HG02763 (cell line): Measurements from ENCODE around the gene STN1.

Source experiments
- ATAC-seq: cut with Tn5 transposase; IDR thresholded peaks from one replicate; pipeline ENCODE4 v1.9.1; 2021; ENCODE audit warnings: mild to moderate bottlenecking, moderate library complexity; ENCODE audit not compliant: unreplicated experiment

Gene STN1, protein sequence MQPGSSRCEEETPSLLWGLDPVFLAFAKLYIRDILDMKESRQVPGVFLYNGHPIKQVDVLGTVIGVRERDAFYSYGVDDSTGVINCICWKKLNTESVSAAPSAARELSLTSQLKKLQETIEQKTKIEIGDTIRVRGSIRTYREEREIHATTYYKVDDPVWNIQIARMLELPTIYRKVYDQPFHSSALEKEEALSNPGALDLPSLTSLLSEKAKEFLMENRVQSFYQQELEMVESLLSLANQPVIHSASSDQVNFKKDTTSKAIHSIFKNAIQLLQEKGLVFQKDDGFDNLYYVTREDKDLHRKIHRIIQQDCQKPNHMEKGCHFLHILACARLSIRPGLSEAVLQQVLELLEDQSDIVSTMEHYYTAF

DNA sequence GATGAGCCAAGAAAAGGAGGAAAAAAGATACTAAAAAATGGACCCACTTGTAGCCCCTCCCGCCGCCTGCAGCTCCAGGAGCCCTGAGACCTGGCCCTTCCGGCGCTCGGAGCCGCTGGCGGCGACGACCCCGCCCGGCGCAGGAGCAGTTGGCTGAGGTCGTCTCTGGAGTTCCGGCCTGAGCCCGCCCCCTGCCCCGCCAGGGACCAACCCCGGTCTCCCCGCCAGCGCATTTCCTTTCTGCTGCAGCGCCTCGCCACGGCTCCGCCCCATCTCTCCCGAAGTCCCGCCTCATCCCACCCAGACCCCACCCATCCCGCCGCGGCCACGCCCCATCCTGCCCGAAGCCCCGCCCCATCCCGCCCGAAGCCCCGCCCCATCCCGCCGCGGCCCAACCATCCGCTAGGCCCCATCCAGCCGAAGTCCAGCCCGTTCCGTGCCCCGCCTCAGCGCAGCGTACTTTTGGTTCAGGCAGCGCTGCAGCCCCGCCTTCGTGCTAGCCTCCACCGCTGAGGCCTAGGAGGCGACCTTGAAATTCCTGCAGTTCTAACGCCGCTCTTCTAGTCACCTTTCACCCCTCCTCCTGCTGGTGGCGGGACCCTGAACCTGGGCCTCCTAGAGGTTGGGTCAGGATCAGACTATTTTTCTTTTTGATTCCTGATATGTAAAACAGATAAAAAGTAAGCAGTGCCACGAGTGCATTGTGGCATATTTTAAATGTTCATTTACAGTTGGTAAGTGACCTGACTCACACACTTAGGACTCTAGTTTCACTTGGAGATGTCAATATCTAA, at the start of gene STN1:
TSS of gene STN1 (minus strand) at position 132 of the 794 bp plus-strand sequence. CDS start 590 bp downstream, outside the sequence.
- ATAC-seq: peak; percentile 95

DNA sequence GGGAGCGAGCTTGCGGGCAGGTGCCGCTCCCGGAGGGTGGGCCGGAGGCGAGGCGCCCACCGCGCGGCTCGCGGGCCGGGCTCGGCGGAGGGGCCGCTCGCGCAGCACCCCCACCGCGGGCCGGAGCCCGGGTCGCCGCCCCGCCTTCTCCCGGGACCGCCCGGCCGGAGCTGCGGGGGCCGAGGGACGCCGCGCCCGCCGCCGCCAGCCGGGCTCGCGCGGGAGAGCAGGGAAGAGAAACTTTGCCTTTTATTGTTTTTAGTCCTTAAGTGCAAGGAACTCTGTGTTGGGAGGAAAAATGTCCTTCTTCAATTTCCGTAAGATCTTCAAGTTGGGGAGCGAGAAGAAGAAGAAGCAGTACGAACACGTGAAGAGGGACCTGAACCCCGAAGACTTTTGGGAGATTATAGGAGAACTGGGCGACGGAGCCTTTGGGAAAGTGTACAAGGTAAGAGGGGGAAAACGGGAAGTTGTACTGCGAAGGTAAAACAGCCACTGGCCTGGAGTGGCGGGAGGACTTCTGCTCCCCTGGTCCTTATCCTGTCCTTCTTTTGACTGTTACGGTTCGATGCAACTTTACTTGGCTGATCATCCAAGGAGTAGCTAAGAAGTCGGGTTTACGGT, 49.6 kb upstream of the STN1 start:
- peak; percentile 39 for ATAC-seq

DNA sequence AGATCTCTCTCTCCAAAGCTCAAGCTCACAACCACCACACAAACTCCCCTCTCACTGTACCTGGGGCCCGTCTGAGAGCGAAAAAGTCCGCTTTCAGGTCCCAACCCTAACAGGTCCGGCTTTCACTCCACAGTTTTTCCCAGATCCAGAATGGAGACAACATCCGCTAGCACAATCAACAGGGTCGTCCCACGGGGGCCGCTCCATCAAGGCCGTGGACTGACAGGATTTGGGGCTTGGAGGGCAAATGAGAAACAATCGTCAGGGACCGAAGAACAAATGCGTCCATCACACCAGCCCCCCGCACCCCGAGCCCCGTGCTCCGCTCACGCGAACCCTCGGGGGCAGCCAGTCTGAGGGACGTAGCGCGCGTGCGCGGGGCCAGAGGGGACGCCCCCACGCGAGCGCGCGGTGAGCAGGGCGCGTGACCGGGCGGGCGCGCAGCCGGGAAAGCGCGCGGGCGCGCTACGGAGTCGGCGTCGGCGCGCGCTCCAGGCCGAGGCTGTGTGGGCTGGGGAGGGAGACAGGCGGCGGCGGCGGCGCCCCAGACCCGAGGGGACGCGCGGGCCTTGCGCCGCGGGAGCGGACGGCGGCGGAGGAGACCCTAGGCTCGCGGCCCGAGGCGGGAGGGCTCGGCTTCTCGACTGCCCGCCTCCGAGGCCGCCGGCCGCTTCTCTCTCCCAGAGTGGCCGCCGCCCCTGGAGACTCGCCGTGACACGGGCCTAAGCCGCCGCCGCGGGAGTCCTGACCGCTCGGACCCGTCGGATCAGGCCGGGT, 48.9 kb upstream of the STN1 start, which contains the start of gene SLK:
TSS of gene SLK (plus strand) at position 470 of the 777 bp plus-strand sequence. CDS start 606 bp downstream, outside the sequence.
- peak; percentile 72 for ATAC-seq

DNA sequence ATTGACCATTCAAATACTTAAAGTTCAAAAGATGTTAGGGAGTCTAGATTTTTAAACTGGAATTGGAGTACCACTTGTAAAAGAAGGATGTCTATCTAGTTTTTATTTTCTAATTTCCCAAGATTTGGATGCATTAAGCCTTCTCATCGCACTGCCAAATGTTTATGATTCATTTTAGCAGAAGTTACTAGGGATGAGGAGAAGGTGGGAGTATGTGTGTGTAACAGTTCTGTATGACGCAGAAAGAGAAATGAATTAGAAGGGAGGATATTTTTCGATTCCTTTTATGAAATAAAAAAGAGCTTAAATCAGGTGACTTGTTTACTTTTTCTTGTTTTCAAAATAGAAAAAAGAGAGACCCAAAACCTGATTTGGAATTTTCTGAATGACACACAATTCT, 42.1 kb upstream of the STN1 start:
- ATAC-seq: no peak

DNA sequence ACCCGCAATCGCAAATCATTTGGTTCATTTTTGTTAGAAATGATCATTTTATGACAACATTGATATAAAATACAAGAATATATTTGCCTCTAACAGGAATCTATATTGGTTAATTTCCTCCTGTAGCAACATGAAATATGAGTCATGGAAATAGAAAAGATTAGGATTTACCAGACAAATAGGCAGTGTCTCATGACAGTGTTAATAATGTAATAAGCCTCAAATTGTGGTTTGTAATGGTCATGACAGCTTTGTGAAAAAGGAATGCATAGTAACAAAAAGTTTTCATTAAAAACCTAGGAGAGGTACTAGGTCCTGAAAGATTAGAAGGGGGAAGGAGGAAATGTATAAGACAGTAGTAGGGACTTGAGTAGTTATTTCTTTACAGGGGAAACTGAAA, 41.0 kb upstream of the STN1 start:
- ATAC-seq: no peak

DNA sequence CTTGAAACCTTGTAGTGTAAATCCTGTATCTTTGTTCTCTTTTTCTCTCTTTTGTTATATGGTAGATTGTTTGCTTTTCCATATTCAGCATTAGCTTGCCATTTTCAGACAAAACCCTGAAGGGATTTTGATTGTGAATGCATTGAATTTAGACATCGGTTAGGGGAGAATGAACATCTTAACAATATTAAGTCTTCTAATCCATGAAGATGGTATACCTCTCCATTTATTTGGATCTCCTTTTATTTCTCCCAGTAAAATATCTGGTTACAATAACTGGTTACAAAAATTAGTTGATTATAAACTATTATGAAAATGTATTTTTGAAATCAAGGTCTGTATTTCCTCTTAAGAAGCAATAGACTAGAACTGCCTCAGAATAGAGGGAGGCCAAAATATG, 36.6 kb upstream of the STN1 start:
- no peak for ATAC-seq

DNA sequence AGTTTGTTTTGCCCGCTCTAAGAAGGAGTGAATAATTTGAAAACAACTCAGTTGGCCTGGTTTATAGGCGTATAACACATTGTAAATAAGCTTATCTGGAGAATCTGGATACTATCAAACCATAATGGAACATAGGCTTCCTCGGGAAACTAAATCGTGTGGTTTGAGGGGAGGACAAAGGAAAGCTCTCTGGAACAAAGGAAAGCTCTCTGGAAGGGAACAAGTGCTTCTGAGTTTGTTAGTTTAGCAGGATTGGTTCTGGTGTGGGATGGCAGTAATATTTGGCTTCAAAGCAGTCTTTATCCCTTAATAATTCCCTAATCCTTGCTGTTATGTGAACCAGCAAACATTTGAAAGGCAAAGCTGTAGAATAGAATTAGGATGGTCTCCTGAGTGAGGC, 34.0 kb upstream of the STN1 start:
- ATAC-seq: no peak

DNA sequence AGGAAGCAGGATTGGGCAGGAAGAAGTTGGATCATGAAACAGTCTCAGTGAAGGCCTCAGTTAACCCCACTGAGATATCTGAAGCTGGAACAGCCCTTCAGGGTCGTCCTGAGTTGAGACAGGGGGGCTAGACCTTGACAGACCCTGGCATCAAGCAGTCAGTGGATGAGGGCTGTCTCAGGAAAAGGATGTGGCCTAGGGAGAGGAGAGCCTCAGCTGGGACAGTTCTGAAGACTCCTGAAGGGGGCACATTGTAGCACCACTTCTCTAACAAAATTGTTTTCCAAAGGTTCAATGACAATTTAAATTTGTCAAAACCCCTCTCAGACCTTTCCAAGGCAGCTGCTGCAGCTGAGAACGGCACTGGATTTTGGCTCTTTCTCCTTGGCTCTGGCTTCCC, 33.2 kb upstream of the STN1 start:
- no peak for ATAC-seq

DNA sequence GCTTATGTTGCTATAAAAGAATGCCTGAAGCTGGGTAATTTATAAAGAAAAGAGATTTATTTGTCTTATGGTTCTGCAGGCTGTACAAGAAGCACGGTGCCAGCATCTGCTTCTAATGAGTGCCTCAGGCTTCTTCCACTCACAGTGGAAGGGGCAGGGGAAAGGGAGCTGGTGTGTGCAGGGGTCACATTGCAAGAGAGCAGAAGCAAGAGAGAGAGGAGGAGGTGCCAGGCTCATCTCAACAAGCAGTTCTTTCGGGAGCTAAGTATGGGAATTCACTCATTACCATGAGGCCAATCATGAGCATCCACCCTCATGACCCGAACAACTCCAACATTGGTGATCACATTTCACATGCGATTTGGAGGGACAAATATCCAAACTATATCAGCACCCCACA, 31.7 kb upstream of the STN1 start:
- no peak for ATAC-seq

DNA sequence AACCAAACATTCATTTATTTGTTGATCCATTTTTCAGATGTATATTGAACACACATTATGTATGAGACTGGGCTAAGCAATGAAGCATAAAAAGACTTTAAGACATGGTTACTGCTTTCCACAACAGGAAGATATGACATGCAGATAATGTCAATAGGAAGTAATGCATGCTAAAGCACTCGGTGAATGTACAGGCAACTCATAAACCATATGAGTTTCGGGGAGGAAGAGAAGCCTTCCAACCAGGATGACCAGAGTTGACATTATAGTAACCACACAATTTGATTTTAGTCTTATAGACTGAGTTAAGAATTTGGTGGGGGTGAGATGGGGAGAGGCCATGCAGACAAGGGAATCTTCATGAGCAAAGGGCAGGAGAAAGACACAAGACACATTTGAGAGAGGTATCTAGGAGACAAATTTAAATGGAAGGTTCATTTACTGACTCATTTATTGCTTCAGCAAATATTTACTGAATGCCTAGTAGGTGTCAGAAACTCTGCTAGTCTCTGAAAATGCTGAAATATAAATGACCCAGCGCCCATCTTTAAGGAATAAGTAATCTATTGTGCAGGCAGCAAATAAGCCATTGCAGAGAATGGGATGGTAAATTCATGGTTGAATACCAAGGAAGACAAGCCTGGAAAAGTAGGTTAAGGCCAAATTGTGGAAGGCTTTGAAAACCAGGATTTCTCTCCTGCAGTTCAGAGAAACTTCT, 30.0 kb upstream of the STN1 start:
- ATAC-seq: no peak

DNA sequence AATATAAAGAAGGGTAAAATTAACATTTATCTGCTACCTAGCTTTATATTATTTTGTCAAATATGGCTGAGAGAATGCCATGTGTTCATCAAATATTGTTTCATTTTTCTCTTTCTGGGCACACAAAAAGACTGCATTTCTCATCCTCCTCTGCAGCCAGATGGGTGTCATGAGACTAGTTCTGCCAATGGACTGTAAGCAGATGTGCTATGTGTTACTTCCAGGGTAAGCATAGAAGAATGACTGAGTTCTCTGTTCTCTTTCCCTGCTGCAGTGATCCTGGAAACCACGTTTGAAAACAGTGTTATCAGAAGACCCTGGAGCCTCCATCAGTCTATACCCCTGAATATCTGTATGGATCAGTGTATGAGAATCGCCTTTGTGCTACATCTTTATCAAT, 24.9 kb upstream of the STN1 start:
- no peak for ATAC-seq

DNA sequence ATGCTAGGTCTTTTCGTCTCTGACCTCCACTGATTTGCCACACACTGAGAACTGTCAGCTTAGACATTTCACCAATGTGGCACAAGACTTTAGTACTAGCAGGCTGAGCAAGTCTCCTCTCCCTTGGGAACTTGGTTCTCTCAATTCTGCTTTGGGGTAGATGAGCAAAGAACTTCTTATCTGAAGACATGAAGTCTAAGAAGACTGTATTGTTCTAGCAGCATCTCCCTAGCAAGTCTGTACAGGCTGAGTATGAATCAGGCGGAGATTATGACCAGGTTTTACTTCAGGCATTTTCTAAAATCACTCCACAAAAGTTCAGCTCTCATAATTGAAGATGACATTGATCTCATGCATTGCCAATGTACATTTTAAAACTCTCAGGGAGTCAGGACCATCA, 23.8 kb upstream of the STN1 start:
- no peak for ATAC-seq

DNA sequence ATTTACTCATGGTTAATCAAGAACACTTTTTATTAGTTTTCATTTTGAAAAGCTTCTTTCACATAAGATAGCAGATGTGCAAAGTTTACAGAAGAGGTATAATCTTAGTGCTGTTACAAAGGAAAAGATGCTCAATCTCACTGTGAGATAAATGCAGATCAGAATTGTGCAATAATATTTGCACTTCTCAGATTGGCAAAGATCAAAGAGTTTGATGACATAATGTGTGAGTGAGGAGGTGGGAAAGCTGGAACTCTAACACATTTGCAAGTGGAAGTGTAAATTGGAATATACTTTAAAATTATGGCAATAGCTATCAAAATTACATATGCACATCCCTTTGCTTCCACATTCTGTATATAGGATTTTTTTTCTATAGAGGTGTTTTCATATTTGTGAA, 21.5 kb upstream of the STN1 start:
- no peak for ATAC-seq

DNA sequence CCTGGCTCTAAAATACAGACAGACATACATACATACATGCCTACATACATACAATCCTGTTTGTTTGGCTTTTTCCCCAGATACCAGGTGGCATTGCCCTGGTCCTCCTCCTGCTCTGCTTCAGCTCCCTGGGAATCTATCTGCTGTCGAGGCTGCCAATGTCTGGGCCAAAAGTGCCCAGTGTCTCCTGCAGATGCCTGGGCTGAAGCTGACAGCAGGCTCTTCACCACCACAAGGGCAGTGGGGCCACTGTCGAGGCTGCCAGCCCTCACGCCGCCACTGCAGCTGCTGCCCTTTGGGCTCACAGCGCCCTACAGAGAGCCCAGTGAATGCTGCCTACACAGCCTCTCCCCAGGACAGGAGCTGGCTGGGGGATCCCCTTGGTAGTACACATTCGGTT, 18.0 kb upstream of the STN1 start:
- ATAC-seq: no peak

DNA sequence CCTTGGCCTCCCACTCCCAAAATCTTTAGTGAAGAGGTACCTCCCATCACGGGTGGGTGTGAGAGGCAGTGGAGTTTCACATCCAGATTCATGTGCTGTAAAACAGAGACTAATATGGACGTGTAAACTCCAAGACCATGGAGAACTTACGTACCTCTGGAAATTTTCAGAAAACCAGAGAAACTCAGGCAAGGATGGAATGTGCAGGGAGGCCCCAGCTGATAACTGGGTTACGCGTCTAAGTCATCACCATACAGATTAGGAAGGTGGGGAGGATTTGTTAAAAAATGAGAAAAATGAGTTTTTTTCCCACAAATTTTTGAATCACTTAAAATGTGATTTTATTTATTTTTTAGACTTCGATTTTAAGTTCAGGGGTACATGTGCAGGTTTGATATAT, 16.3 kb upstream of the STN1 start:
- no peak for ATAC-seq

DNA sequence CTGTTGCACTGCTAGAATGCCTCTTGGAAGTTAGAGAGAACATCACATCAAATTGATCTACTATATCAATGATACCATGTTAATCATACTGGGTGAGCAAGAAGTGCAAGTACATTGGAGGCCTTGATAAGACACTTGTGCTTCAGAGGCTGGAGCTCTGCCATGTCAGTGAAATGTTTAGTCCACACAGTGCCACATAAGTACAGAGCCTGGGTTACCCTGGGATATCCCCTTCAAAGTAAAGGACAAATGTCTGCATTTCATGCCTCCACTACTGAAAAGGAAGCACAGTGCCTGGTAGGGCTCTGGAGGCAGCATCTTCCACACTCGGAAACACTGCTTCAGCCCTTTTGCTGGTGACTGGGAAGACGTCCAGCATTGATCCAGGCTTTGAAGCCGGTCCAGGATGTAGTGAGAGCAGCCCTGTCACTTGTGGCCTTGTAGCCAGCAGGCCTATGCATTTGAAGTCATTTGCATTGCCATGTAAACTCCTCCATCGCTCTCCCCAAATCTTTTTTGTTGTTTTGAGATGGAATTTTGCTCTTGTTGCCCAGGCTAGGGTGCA, 15.7 kb upstream of the STN1 start:
- no peak for ATAC-seq

DNA sequence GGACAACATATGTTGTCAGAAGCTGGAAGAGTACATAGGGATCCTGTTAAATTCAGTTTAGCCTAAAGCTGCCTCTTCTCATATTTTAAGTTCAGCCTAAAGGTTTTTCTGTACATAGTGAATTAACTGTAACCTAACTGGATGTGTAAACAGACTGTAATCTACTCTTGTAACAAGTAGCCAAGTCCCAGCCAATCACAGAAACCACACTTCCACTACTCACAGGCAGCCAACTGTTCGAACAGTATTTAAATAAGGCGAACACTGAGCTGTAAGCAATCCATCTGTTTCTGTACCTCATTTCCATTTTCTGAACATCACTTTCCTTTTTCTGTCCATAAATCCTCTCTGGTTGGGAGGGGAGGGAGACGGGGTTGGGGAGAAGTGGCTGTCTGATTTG, 15.0 kb upstream of the STN1 start:
- no peak for ATAC-seq

DNA sequence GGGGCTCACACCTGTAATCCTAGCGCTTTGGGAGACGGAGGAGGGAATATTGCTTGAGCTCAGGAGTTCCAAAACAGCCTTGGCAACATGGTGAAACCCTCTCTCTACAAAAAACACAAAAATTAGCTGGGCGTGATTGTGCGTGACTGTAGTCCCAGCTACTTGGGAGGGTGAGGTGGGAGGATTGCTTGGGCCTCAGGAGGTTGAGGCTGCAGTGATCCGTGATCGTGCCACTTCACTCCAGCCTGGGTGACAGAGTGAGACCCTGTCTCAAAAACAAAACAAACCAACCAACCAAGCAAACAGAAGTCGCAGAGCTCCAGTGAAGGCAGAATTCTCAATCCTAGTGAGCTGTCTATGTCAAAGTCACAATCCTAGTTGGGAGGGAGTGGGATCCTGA, 14.3 kb upstream of the STN1 start:
- no peak for ATAC-seq

DNA sequence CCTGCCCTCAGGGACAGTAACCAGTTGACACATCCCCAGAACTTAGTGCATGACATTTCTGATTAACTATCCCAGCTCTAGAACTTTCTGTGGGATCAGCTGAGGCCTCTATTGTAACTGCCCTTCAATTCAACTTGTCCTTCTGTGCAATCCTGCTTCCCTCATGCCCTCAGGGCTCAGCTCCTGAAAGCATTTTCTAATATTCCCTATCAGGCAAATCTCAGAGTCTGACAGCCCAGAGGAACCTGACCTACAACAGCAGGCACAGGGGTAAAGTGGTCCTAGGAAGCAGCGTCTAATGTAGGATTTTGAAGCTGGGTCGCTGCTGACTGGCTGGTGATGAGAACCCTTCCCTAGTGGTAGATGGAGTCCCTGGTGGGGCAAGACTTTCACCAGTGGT, 13.6 kb upstream of the STN1 start:
- ATAC-seq: no peak

DNA sequence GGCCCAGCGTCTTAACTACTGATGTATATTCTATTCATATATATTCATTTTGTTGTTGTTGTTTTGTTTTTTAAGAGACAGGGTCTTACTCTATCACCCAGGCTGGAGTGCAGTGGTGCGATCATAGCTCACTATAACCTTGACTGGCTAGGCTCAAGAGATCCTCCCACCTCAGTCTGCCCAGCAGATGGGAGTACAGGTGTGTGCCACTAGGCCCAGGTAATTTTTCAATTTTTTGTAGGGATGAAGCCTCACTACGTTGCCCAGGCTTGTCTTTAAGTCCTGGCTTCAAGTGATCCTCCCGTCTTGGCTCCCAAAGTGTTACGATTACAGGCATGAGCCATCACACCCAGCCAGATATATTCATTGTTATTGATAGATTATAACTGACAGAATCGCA, 12.9 kb upstream of the STN1 start:
- no peak for ATAC-seq
